Keratinocyte (primary cell): Measurements from ENCODE around the gene ATP5F1C. TPM values are rescaled to one million over a fixed set of nuclear protein-coding genes. Genes with fewer than 3 reads are reported as not detected.

Experiments
- DNase-seq: peaks from one replicate; pipeline ENCODE4 v3.0.0-alpha.2; 2011; ENCODE audit warnings: low read depth, missing footprints, low spot score
- FAIRE-seq: peaks from 2 replicates; lab custom pipeline; 2011; peaks lifted over from hg19 to GRCh38; lab: Jason Lieb, UNC
- H2AFZ ChIP-seq: 2 replicates; pipeline ENCODE4 v1.6.0; 2012; ENCODE audit warnings: low read length, control low read depth, inconsistent platforms; ENCODE audit not compliant: control insufficient read depth
- H3K27ac ChIP-seq: 2 replicates; pipeline ENCODE4 v1.5.1; 2011; ENCODE audit warnings: low read length; ENCODE audit not compliant: control insufficient read depth, insufficient read depth
- H3K27me3 ChIP-seq: 3 replicates; pipeline ENCODE4 v1.6.0; 2011; ENCODE audit warnings: low read length; ENCODE audit not compliant: control insufficient read depth, insufficient read depth; ENCODE audit errors: extremely low read depth
- H3K36me3 ChIP-seq, 2 experiments: 2 replicates in 1 of 2; 3 replicates in 1 of 2; pipeline ENCODE4 v1.5.1; 2011; ENCODE audit warnings: low read length in 2 of 2, mild to moderate bottlenecking in 1 of 2; ENCODE audit not compliant: control insufficient read depth in 2 of 2, insufficient read depth in 2 of 2; ENCODE audit errors: extremely low read depth in 1 of 2
- H3K4me1 ChIP-seq: 3 replicates; pipeline ENCODE4 v1.5.1; 2011; ENCODE audit warnings: low read length; ENCODE audit not compliant: control insufficient read depth, insufficient read depth; ENCODE audit errors: extremely low read depth
- H3K4me2 ChIP-seq: 3 replicates; pipeline ENCODE4 v1.6.0; 2011; ENCODE audit warnings: low read depth, low read length; ENCODE audit not compliant: control insufficient read depth, insufficient read depth; ENCODE audit errors: extremely low read depth
- H3K4me3 ChIP-seq, 3 experiments: fragments of 200-600 bp in 1 of 3; sonication (generic) in 1 of 3; 2 replicates in 2 of 3; 3 replicates in 1 of 3; pipeline ENCODE4 v1.5.1; 2011 to 2016; ENCODE audit warnings: low read length in 3 of 3, mild to moderate bottlenecking in 3 of 3, control low read depth in 2 of 3, inconsistent platforms in 1 of 3, low read depth in 1 of 3, mixed read lengths in 1 of 3, mixed run types in 1 of 3, moderate library complexity in 1 of 3; ENCODE audit not compliant: control insufficient read depth in 2 of 3, insufficient read depth in 2 of 3; ENCODE audit errors: extremely low read depth in 1 of 3
- H3K79me2 ChIP-seq: 2 replicates; pipeline ENCODE4 v1.6.0; 2012; ENCODE audit warnings: low read length; ENCODE audit not compliant: control insufficient read depth, insufficient read depth
- H3K9ac ChIP-seq: 3 replicates; pipeline ENCODE4 v1.6.0; 2011; ENCODE audit warnings: low read length; ENCODE audit not compliant: control insufficient read depth, insufficient read depth; ENCODE audit errors: extremely low read depth
- H3K9me1 ChIP-seq: 3 replicates; pipeline ENCODE4 v1.6.0; 2011; ENCODE audit warnings: low read length; ENCODE audit not compliant: control insufficient read depth, insufficient read depth; ENCODE audit errors: extremely low read depth
- H3K9me3 ChIP-seq: 2 replicates; pipeline ENCODE4 v1.5.1; 2012; ENCODE audit warnings: low read depth, low read length; ENCODE audit not compliant: control insufficient read depth
- H4K20me1 ChIP-seq: 3 replicates; pipeline ENCODE4 v1.6.0; 2011; ENCODE audit warnings: low read length; ENCODE audit not compliant: control insufficient read depth, insufficient read depth; ENCODE audit errors: extremely low read depth
- EZH2 ChIP-seq: IDR thresholded peaks from one replicate; pipeline ENCODE4 v1.6.1; 2012; ENCODE audit warnings: inconsistent platforms, mild to moderate bottlenecking, low read length, moderate library complexity
- dilution Hi-C: fragments of 300-500 bp; cut with MboI; formaldehyde crosslinking; loops from one replicate; pipeline ENCODE4 v1.7.0; 2020; ENCODE audit warnings: low sequenced_read_pairs; ENCODE audit not compliant: extremely low pct_ligation_motif_present
- polyA plus RNA-seq, 5 experiments: library from polyadenylated mRNA; depleted of rRNA in 3 of 5; stranded (reverse) in 3 of 5; stranded (forward) in 1 of 5; unstranded in 1 of 5; fragments of >200 nt; gene quantifications; 1 replicate in 1 of 5; 2 replicates in 3 of 5; 3 replicates in 1 of 5; pipeline versions ENCODE4 v1.2.1 to v1.2.3, GENCODE V29; 2011 to 2012; ENCODE audit warnings: missing spikeins in 2 of 5, low read depth in 1 of 5, low replicate concordance in 1 of 5
- TF ChIP-seq, protein P1 (sequence below), 3 experiments: IDR thresholded peaks in 1 of 3; conservative IDR thresholded peaks in 1 of 3; optimal IDR thresholded peaks in 1 of 3; 2 replicates in 2 of 3; 3 replicates in 1 of 3; pipeline versions ENCODE3 to v1.5.1; 2011; ENCODE audit warnings: low read length in 3 of 3, mild to moderate bottlenecking in 3 of 3, moderate library complexity in 2 of 3, control low read depth in 1 of 3, inconsistent platforms in 1 of 3; ENCODE audit not compliant: insufficient read depth in 2 of 3; ENCODE audit errors: extremely low read depth in 1 of 3

ATP5F1C gene
- polyA plus RNA-seq, 1 donor (not counting 4 experiments of a cell fraction or from before 2014, with no cell fraction given) = 496 TPM

DNA sequence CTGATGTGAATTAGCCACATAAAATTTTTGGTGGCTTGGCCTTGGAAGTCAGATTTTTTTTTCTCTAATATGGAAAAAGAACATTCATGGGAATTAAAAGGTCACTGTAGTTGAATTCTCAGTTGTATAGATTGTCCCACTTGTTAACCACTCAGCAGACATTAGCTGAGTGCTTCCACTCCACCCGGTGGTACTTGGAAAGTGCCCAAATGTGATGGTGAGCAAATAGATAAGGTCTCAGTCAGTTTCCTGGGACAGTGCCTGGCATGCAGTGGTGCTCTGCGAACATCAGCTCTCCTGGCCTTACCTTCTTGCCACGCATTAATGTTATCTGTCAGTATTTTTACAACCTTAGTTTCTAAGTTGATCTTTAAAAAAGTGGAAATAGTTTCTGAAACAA lies 1.4 kb downstream of the ATP5F1C start:
- FAIRE-seq (no peak), DNase-seq (no peak)
- Histone ChIP-seq H3K9me3 (no peaks in the 10 kb centered on the region), H3K9me1 (peaks cover 2% of the 10 kb centered on the region), H4K20me1 (peaks cover 16% of the 10 kb centered on the region), H3K4me2 (peak overlapping the region; percentile 94), H3K4me1 (peaks cover 32% of the 10 kb centered on the region), H3K79me2 (peaks cover 99% of the 10 kb centered on the region), H3K27ac (peak overlapping the region; percentile 88), H3K27me3 (no peaks in the 10 kb centered on the region), H3K36me3 (peaks cover 2 to 9% of the 10 kb centered on the region in 2 experiments), H3K4me3 (peak overlapping the region; percentile 98 to 100 (median 98)), H2AFZ (no peak overlapping the region), H3K9ac (peak overlapping the region; percentile 94)
- dilution Hi-C loops = no loop called here
- TF ChIP-seq, protein P1, sequence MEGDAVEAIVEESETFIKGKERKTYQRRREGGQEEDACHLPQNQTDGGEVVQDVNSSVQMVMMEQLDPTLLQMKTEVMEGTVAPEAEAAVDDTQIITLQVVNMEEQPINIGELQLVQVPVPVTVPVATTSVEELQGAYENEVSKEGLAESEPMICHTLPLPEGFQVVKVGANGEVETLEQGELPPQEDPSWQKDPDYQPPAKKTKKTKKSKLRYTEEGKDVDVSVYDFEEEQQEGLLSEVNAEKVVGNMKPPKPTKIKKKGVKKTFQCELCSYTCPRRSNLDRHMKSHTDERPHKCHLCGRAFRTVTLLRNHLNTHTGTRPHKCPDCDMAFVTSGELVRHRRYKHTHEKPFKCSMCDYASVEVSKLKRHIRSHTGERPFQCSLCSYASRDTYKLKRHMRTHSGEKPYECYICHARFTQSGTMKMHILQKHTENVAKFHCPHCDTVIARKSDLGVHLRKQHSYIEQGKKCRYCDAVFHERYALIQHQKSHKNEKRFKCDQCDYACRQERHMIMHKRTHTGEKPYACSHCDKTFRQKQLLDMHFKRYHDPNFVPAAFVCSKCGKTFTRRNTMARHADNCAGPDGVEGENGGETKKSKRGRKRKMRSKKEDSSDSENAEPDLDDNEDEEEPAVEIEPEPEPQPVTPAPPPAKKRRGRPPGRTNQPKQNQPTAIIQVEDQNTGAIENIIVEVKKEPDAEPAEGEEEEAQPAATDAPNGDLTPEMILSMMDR (optimal IDR thresholded peaks at IDR 0.05 in 1 of 3, IDR thresholded peaks at IDR 0.05 in 1 of 3, conservative IDR thresholded peaks at IDR 0.05 in 1 of 3; ENCODE audit: extremely low read depth in 1 of 3, insufficient read depth in 2 of 3, low read length in 3 of 3) = no peak
- TF ChIP-seq EZH2 = no peak

DNA sequence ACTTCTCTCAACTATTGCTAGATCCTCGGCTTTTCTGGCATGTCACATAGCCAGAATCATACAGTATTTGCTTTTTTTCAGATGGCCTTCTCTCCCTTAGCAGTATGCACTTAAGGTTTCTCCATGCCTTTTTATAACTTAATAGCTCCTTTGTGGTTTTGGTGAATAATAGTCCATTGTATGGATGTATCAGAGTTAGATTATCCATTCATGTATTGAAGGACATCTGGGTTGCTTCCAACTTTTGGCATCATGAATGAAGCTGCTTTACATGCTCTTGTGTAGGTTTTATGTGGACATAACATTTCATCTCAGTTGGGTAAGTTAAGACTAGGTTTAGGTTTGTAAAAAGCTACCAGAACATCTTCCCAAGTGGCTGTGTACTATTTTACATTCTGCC lies 4.6 kb downstream of the ATP5F1C start:
- Histone ChIP-seq H3K79me2 (peaks cover 98% of the 10 kb centered on the region), H3K9me1 (peaks cover 2% of the 10 kb centered on the region), H2AFZ (no peak overlapping the region), H3K9ac (no peak overlapping the region), H3K4me3 (no peak overlapping the region), H4K20me1 (peaks cover 22% of the 10 kb centered on the region), H3K4me2 (peak overlapping the region; percentile 11), H3K27ac (no peak overlapping the region), H3K27me3 (no peaks in the 10 kb centered on the region), H3K36me3 (peaks cover 2 to 16% of the 10 kb centered on the region in 2 experiments), H3K9me3 (no peaks in the 10 kb centered on the region), H3K4me1 (peaks cover 22% of the 10 kb centered on the region)
- DNase-seq (no peak), FAIRE-seq (no peak)
- TF ChIP-seq EZH2 = no peak
- TF ChIP-seq, protein P1 (optimal IDR thresholded peaks at IDR 0.05 in 1 of 3, IDR thresholded peaks at IDR 0.05 in 1 of 3, conservative IDR thresholded peaks at IDR 0.05 in 1 of 3; ENCODE audit: extremely low read depth in 1 of 3, insufficient read depth in 2 of 3, low read length in 3 of 3) = no peak
- dilution Hi-C loops = no loop called here
